ENCODE results near the gene ATP9A. TPM values are rescaled to one million over a fixed set of nuclear protein-coding genes. Genes with fewer than 3 reads are reported as not detected.
A peak's percentile ranks its signal among the peaks of the same experiment; 100 is the strongest.

ATP9A gene
- total RNA-seq, 1 experiment from 2014 or later = 16.8 TPM

GRCh38 chr20:51763965-51764602 is 4.1 kb downstream of the ATP9A start:
- no TSS peak for BruUV-seq (replicated peaks)
- DNase-seq (ENCODE audit: low read depth, low spot score) (no peak), ATAC-seq (no peak)
- no peak overlapping the region for H3K27ac ChIP-seq (ENCODE audit: low read depth, low read length)
- H3K9me2 ChIP-seq (ENCODE audit: insufficient read depth) = no peaks in the 10 kb centered on the region
- H3K27me3 ChIP-seq (ENCODE audit: insufficient read depth, low read length) = no peaks in the 10 kb centered on the region
- H3K79me2 ChIP-seq (ENCODE audit: insufficient read depth, low read length) = no peaks in the 10 kb centered on the region; the same call in 1 of the 2 replicates
- intact Hi-C loops (cut with micrococcal nuclease) = no loop called here
- H3K4me2 ChIP-seq (ENCODE audit: low read length) = 0 out of 2 replicates have a peak overlapping the region, but pooled peaks have one; percentile 5
- no peak overlapping the region for H3K4me3 ChIP-seq (replicated peaks in 1 of 2; ENCODE audit: low read depth in 1 of 2, low read length in 2 of 2)
- H4K20me1 ChIP-seq (ENCODE audit: insufficient read depth) = no peaks in the 10 kb centered on the region
- H3K9ac ChIP-seq (ENCODE audit: low read length) = no peak overlapping the region
- H3K9me3 ChIP-seq (ENCODE audit: control insufficient read depth in 1 of 2, insufficient read depth in 1 of 2, low read depth in 1 of 2, low read length in 2 of 2) = no peaks in the 10 kb centered on the region
- no peak overlapping the region for H2AFZ ChIP-seq (ENCODE audit: low read depth, low read length, poor library complexity, severe bottlenecking)
- ChIA-PET CTCF (interaction anchor here (0.8 to 1.2 kb wide), 2 partner anchors 12 to 14 kb away, joined by 3 to 5 read pairs; no protein-coding TSS in a partner anchor), POLR2A (interaction anchor here (0.6 to 1.6 kb wide), 4 partner anchors 9 to 25 kb away, joined by 3 to 6 read pairs (median 4); no protein-coding TSS in a partner anchor), RAD21 (ENCODE audit: low non-redundant PET in 1 of 2, low total read pairs in 2 of 2, uncharacterized antibody in 2 of 2, unreplicated experiment in 2 of 2) (no interaction called here)
- TF ChIP-seq YY1 (IDR thresholded peaks at IDR 0.05; ENCODE audit: extremely low read depth, insufficient replicate concordance, low read depth, low read length) = peak; percentile 4
- no peak for TF ChIP-seq CBX3 (IDR thresholded peaks at IDR 0.05; ENCODE audit: low read depth)
- TF ChIP-seq FOSL1 (IDR thresholded peaks at IDR 0.05; ENCODE audit: low read depth) = no peak
- H3K4me1 ChIP-seq (ENCODE audit: control insufficient read depth in 1 of 2, insufficient read depth in 2 of 2, low read length in 2 of 2) = peaks cover 45 to 71% of the 10 kb centered on the region in 2 experiments
- no peaks in the 10 kb centered on the region for H3K36me3 ChIP-seq (ENCODE audit: control insufficient read depth in 1 of 2, insufficient read depth in 2 of 2, low read length in 2 of 2)

DNA sequence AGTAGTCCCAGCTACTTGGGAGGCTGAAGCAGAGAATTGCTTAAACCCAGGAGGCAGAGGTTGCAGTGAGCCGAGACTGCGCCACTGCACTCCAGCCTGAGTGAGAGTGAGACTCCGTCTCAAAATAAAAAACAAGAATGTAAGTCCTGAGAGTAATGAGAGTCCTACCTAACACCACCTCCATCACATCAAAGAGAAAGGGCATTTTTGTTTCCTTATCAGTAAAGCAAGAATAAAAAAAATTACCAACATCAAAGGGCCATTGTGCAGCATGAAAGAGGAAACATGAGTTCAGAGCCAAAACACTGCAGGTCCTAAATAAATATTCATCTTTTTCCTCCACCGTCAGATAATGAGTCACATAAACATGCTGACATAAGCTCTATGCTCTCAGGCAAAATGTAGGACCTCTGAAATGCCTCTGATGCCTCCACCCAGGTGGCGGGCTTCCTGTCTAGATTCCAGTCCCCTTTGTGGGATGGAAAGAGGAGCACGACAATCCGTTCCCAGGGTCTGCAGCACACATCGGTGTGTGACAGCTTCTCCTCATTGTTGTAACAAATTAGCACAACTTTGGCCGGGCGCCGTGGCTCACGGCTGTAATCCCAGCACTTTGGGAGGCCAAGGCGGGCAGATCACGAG is 7.2 kb downstream of the ATP9A start:
- Histone ChIP-seq H3K9me3 (ENCODE audit: control insufficient read depth in 1 of 2, insufficient read depth in 1 of 2, low read depth in 1 of 2, low read length in 2 of 2) (no peaks in the 10 kb centered on the region), H3K27me3 (ENCODE audit: insufficient read depth, low read length) (no peaks in the 10 kb centered on the region), H2AFZ (ENCODE audit: low read depth, low read length, poor library complexity, severe bottlenecking) (peak overlapping the region; percentile 40), H3K4me2 (ENCODE audit: low read length) (peak overlapping the region; percentile 52), H3K4me3 (replicated peaks in 1 of 2; ENCODE audit: low read depth in 1 of 2, low read length in 2 of 2) (0 out of 4 replicates have a peak overlapping the region, but pooled peaks of 1 of the 2 experiments have one; percentile 16), H3K4me1 (ENCODE audit: control insufficient read depth in 1 of 2, insufficient read depth in 2 of 2, low read length in 2 of 2) (peaks cover 47 to 75% of the 10 kb centered on the region in 2 experiments), H3K79me2 (ENCODE audit: insufficient read depth, low read length) (no peaks in the 10 kb centered on the region; the same call in 1 of the 2 replicates), H3K9ac (ENCODE audit: low read length) (peak overlapping the region; percentile 37), H3K9me2 (ENCODE audit: insufficient read depth) (no peaks in the 10 kb centered on the region), H4K20me1 (ENCODE audit: insufficient read depth) (no peaks in the 10 kb centered on the region), H3K36me3 (ENCODE audit: control insufficient read depth in 1 of 2, insufficient read depth in 2 of 2, low read length in 2 of 2) (no peaks in the 10 kb centered on the region), H3K27ac (ENCODE audit: low read depth, low read length) (peak overlapping the region; percentile 51)
- intact Hi-C loops (cut with micrococcal nuclease) = no loop called here
- ChIA-PET RAD21 (ENCODE audit: low non-redundant PET in 1 of 2, low total read pairs in 2 of 2, uncharacterized antibody in 2 of 2, unreplicated experiment in 2 of 2) (no interaction called here), CTCF (no interaction called here), POLR2A (interaction anchor here (1.3 to 2.7 kb wide), 2 partner anchors 11 to 118 kb away, joined by 3 to 15 read pairs; no protein-coding TSS in a partner anchor)
- no TSS peak for BruUV-seq (replicated peaks)
- peak; percentile 59 for TF ChIP-seq JUND (IDR thresholded peaks at IDR 0.05)
- peak; percentile 29; the same call in 1 of the 2 replicates for TF ChIP-seq FOSL1 (IDR thresholded peaks at IDR 0.05; ENCODE audit: low read depth)
- TF ChIP-seq TCF7L2 (IDR thresholded peaks at IDR 0.05; ENCODE audit: borderline replicate concordance, extremely low read depth, insufficient read depth, insufficient read length) = peak; percentile 65
- no peak for TF ChIP-seq ELF1 (IDR thresholded peaks at IDR 0.05; ENCODE audit: borderline replicate concordance, low read depth)
- peak; percentile 57 for TF ChIP-seq SP1 (IDR thresholded peaks at IDR 0.05; ENCODE audit: low read depth)
- TF ChIP-seq POLR2AphosphoS5 (IDR thresholded peaks at IDR 0.05; ENCODE audit: low read depth, low read length) = no peak
- DNase-seq (ENCODE audit: low read depth, low spot score) (no peak), ATAC-seq (peak; percentile 58)

All from HCT116 (cell line).